SH-SY5Y (cell line): ENCODE results near the gene ZKSCAN1.

Source experiments
- GATA2 ChIP-seq: IDR thresholded peaks from 2 replicates; pipeline ENCODE4 v1.6.1; 2011; ENCODE audit warnings: mild to moderate bottlenecking, low read depth, low read length
- GATA3 ChIP-seq: IDR thresholded peaks from 2 replicates; pipeline ENCODE4 v1.6.1; 2011; ENCODE audit warnings: low read depth, mild to moderate bottlenecking, low read length, moderate library complexity

- TF ChIP-seq GATA2 (no peak), GATA3 (no peak)
These were observed 15.2 kb upstream of the ZKSCAN1 start for GRCh38 chr7:100000239-100000638.
